Astrocyte (in vitro differentiated cells and primary cell): ENCODE measurements around the gene NFKB1.

ENCODE experiments used
- EZH2 ChIP-seq: IDR thresholded peaks from 2 replicates; pipeline ENCODE4 v1.6.1; 2012; ENCODE audit warnings: mild to moderate bottlenecking, low read length, inconsistent platforms; ENCODE audit not compliant: insufficient read depth
- TF ChIP-seq, protein P1 (sequence below): IDR thresholded peaks from 2 replicates; pipeline ENCODE4 v1.5.1; 2011; ENCODE audit warnings: low read depth, mild to moderate bottlenecking, inconsistent platforms, low read length, moderate library complexity; ENCODE audit not compliant: insufficient read depth

DNA sequence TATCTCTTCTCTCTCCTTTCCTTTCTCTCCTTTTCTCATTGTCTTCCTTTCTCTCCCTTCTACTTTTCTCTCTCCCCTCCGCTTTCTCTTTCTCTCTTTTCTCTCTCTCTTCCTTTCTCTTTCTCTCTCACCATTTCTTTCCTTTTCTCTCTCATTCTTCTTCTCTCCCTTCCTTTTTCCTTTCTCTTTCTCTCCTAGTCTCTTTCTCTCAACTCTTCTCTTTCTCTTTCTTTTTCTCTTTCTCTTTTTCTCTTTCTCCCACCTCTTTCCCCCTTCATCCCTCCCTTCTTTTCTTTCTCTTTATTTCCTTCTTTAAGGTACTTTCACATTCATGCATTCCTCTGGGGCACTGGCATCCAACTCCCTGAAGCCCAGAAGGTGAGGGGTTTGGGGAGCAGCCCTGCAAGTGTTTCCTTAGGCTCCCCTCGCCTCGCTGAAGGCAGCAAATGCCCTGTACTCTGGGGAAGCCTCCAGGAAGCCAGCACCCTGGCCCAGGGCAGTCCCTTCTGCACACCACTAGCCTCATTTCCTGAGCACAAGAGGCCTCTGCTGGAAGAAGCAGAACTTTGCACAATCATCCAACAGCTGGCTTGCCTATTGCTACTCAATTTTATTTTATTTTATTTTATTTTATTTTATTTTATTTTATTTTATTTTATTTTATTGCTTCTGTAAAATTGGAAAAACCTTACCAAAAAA, 124.2 kb downstream of the NFKB1 start:
- TF ChIP-seq, protein P1, sequence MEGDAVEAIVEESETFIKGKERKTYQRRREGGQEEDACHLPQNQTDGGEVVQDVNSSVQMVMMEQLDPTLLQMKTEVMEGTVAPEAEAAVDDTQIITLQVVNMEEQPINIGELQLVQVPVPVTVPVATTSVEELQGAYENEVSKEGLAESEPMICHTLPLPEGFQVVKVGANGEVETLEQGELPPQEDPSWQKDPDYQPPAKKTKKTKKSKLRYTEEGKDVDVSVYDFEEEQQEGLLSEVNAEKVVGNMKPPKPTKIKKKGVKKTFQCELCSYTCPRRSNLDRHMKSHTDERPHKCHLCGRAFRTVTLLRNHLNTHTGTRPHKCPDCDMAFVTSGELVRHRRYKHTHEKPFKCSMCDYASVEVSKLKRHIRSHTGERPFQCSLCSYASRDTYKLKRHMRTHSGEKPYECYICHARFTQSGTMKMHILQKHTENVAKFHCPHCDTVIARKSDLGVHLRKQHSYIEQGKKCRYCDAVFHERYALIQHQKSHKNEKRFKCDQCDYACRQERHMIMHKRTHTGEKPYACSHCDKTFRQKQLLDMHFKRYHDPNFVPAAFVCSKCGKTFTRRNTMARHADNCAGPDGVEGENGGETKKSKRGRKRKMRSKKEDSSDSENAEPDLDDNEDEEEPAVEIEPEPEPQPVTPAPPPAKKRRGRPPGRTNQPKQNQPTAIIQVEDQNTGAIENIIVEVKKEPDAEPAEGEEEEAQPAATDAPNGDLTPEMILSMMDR, result no peak
- no peak for TF ChIP-seq EZH2
